ENCODE measurements around the gene ELOF1.

DNA sequence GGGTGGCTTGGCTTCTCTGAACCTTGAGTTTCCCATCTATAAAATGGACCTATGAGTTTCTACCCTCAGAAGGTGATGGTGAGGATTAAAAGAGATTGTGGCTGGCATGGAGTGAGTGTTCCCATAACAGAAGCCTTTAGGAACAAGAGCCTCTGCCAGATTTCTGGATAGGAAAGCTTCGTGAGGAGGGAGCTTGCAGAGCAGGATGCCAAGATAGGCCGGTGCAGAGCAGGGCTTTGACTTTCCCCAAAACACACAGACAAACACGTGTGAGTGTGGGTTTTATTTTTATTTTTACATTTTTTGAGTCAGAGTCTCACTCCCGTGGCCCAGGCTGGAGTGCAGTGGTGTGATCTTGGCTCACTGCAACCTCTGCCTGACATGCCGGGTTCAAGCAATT is 24.1 kb downstream of the ELOF1 start:
- no peak for TF ChIP-seq CTCF (IDR thresholded peaks at IDR 0.05; ENCODE audit: low read depth, low read length)
- TF ChIP-seq POLR2A (IDR thresholded peaks at IDR 0.05; ENCODE audit: extremely low read depth, insufficient read length): no peak
- no peak for TF ChIP-seq MYC (IDR thresholded peaks at IDR 0.05; ENCODE audit: low read depth, low read length)

Data from NB4 (cell line).